K562 (cell line): Measurements from ENCODE around the gene EPHX1. TPM values are rescaled to one million over a fixed set of nuclear protein-coding genes. Genes with fewer than 3 reads are reported as not detected.

Experiments used
- ATF1 ChIP-seq, 2 experiments: fragments of 450-650 bp in 1 of 2; IDR thresholded peaks; 2 replicates each; pipeline ENCODE4 v1.6.1; 2016; ENCODE audit warnings: missing compliant biosample characterization in 1 of 2, missing genetic modification characterization in 1 of 2
- CEBPG ChIP-seq, 3 experiments: fragments of 200-800 bp in 1 of 3; sonication (Bioruptor generic) in 1 of 3; sonication (generic) in 1 of 3; formaldehyde crosslinking in 1 of 3; IDR thresholded peaks in 2 of 3; conservative IDR thresholded peaks in 1 of 3; 2 replicates each; pipeline versions ENCODE4 v1.6.1 to v1.8.0; 2016 to 2022; ENCODE audit warnings: missing compliant biosample characterization in 2 of 3, missing genetic modification characterization in 2 of 3, mild to moderate bottlenecking in 1 of 3, missing genetic modification reagents in 1 of 3
- DPF2 ChIP-seq: fragments of 450-650 bp; IDR thresholded peaks from 2 replicates; pipeline ENCODE4 v1.6.1; 2016
- GTF2E2 ChIP-seq: fragments of 200-800 bp; sonication (Bioruptor generic); IDR thresholded peaks from 2 replicates; pipeline ENCODE4 v1.6.1; 2016; ENCODE audit warnings: missing genetic modification characterization, missing compliant biosample characterization
- HDAC1 ChIP-seq, 2 experiments: fragments of 450-650 bp; IDR thresholded peaks; 2 replicates each; pipeline ENCODE4 v1.6.1; 2016 to 2017; ENCODE audit warnings: inconsistent platforms in 1 of 2, mild to moderate bottlenecking in 1 of 2, moderate library complexity in 1 of 2
- HDAC3 ChIP-seq: fragments of 450-650 bp; IDR thresholded peaks from 2 replicates; pipeline ENCODE4 v1.6.1; 2018; ENCODE audit warnings: borderline replicate concordance, mild to moderate bottlenecking, moderate library complexity; ENCODE audit not compliant: partially characterized antibody
- ID3 ChIP-seq, 2 experiments: fragments of 250-450 bp in 1 of 2; fragments of 450-650 bp in 1 of 2; sonication (Bioruptor Pico) in 1 of 2; IDR thresholded peaks; 2 replicates each; pipeline versions ENCODE4 v1.6.1 to v1.8.0; 2016 to 2021; ENCODE audit warnings: mild to moderate bottlenecking in 2 of 2, moderate library complexity in 2 of 2, missing compliant biosample characterization in 1 of 2, missing genetic modification characterization in 1 of 2
- LARP7 ChIP-seq: fragments of 450-650 bp; IDR thresholded peaks from 2 replicates; pipeline ENCODE4 v1.6.1; 2016
- MECOM ChIP-seq: fragments of 250-450 bp; sonication (Bioruptor Pico); IDR thresholded peaks from 2 replicates; pipeline ENCODE4 v1.8.0; 2022; ENCODE audit warnings: inconsistent platforms
- MEF2A ChIP-seq: IDR thresholded peaks from 2 replicates; pipeline ENCODE4 v1.6.1; 2011; ENCODE audit warnings: low read depth, mild to moderate bottlenecking, low read length, moderate library complexity; ENCODE audit not compliant: control insufficient read depth
- MTA2 ChIP-seq: fragments of 450-650 bp; IDR thresholded peaks from 2 replicates; pipeline ENCODE4 v1.6.1; 2016; ENCODE audit warnings: low read depth
- PKNOX1 ChIP-seq: fragments of 450-650 bp; IDR thresholded peaks from 2 replicates; pipeline ENCODE4 v1.6.1; 2016
- RBM25 ChIP-seq: fragments of 200-400 bp; formaldehyde crosslinking; IDR thresholded peaks from 2 replicates; pipeline ENCODE4 v1.6.1; 2018; ENCODE audit warnings: low read length, low read depth, moderate library complexity; ENCODE audit not compliant: severe bottlenecking
- RHOXF2B ChIP-seq: fragments of 250-450 bp; sonication (Bioruptor Pico); conservative IDR thresholded peaks from 2 replicates; pipeline ENCODE4 v1.5.1; 2021
- SIX5 ChIP-seq, 2 experiments: IDR thresholded peaks; 2 replicates each; pipeline ENCODE4 v1.6.1; 2011; ENCODE audit warnings: low read length in 2 of 2, borderline replicate concordance in 1 of 2, low read depth in 1 of 2, mild to moderate bottlenecking in 1 of 2, moderate library complexity in 1 of 2; ENCODE audit not compliant: insufficient read depth in 1 of 2
- TAF7 ChIP-seq: fragments of 450-650 bp; IDR thresholded peaks from 2 replicates; pipeline ENCODE4 v1.6.1; 2016; ENCODE audit warnings: missing genetic modification characterization, missing compliant biosample characterization
- TCF7L2 ChIP-seq: fragments of 150-350 bp; IDR thresholded peaks from 2 replicates; pipeline ENCODE4 v1.6.1; 2016; ENCODE audit warnings: low read depth, mild to moderate bottlenecking, low read length, moderate library complexity
- XRCC3 ChIP-seq: fragments of 450-650 bp; IDR thresholded peaks from 2 replicates; pipeline ENCODE4 v1.6.1; 2017; ENCODE audit warnings: mild to moderate bottlenecking, moderate library complexity
- ZEB2 ChIP-seq: fragments of 450-650 bp; IDR thresholded peaks from 2 replicates; pipeline ENCODE4 v1.6.1; 2016
- ZNF3 ChIP-seq: fragments of 250-450 bp; sonication (Bioruptor Pico); IDR thresholded peaks from 2 replicates; pipeline ENCODE4 v1.5.0; 2021; ENCODE audit warnings: mild to moderate bottlenecking, moderate library complexity
- ZNF584 ChIP-seq: fragments of 200-800 bp; sonication (Bioruptor generic); IDR thresholded peaks from 2 replicates; pipeline ENCODE4 v1.6.1; 2016; ENCODE audit warnings: low read depth, mild to moderate bottlenecking, missing genetic modification characterization, missing compliant biosample characterization
- ZNF668 ChIP-seq: fragments of 250-450 bp; sonication (Bioruptor Pico); IDR thresholded peaks from 2 replicates; pipeline ENCODE4 v1.8.0; 2022; ENCODE audit warnings: mild to moderate bottlenecking, inconsistent platforms
- ZSCAN29 ChIP-seq: fragments of 450-650 bp; IDR thresholded peaks from 2 replicates; pipeline ENCODE4 v1.6.1; 2017
- polyA plus RNA-seq, 8 experiments: library from polyadenylated mRNA; depleted of rRNA in 4 of 8; stranded (reverse) in 5 of 8; unstranded in 3 of 8; fragments of >200 nt; fragmentation: Nextera tagmentation in 2 of 8; fragmentation: Illumina TruSeq in 1 of 8; extraction: Ambion mirVana in 2 of 8; extraction: Trizol in 1 of 8; gene quantifications; 2 replicates each; pipeline versions ENCODE4 v1.2.1 to v1.2.3, GENCODE V29; 2011 to 2014; ENCODE audit warnings: inconsistent platforms in 1 of 8, missing spikeins in 1 of 8
- total RNA-seq, 7 experiments: library from RNA; depleted of rRNA in 6 of 7; stranded (reverse); fragments of >200 nt in 6 of 7; fragmentation: Illumina TruSeq in 2 of 7; extraction: Trizol in 2 of 7; gene quantifications; 2 replicates each; pipeline versions ENCODE4 v1.2.1 to v1.2.3, GENCODE V29; 2011 to 2021; ENCODE audit warnings: low replicate concordance in 1 of 7
- TF ChIP-seq, protein P1 (sequence below): fragments of 250-450 bp; sonication (Bioruptor Pico); IDR thresholded peaks from 2 replicates; pipeline ENCODE4 v1.9.0; 2021; ENCODE audit warnings: mild to moderate bottlenecking
- TF ChIP-seq, protein P2 (sequence below): fragments of 250-450 bp; sonication (Bioruptor Pico); IDR thresholded peaks from 2 replicates; pipeline ENCODE4 v1.8.0; 2022; ENCODE audit warnings: moderate library complexity, mild to moderate bottlenecking, inconsistent platforms

The EPHX1 gene
- total and polyA plus RNA-seq, 9 of the 15 experiments (the other 6 are each of a cell fraction or from before 2014, with no cell fraction given) = 0.21 to 27.0 (median 6.7) TPM

DNA sequence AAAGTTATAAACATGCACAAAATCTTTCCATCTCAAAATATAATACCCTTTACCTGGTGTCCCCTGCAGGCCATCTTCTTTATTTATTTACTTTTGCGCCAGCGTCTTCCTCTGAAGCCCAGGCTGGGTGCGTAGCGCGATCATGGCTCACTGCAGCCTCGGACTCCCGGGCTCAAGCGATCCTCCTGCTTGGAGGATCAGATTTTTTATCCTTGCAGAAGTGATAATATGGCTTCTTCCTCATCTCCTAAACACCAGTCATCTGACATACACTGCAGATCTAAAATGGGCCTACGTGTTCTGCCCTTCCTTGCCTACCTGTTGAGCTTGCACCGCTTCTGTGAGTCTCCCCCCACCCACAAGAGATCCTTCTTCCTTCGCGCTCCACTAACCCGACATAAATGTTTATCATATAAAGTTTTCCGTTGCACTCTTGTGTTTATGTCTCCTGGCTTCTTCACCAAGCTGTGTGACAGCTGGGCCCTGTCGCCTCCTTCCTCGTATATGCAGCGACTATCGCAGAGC is 32.8 kb upstream of the EPHX1 start (continued):
- TF ChIP-seq MTA2 (peak; percentile 36; the same call in 1 of the 2 replicates), XRCC3 (no peak), ZNF668 (CRISPR knock-in tag) (no peak), RHOXF2B (CRISPR knock-in tag) (0 out of 2 replicates have a peak, but pooled peaks have one; percentile 74), TCF7L2 (no peak), MECOM (CRISPR knock-in tag) (0 out of 2 replicates have a peak, but pooled peaks have one; percentile 36), DPF2 (peak; percentile 76; the same call in 1 of the 2 replicates), MEF2A (0 out of 2 replicates have a peak, but pooled peaks have one; percentile 24), CEBPG (CRISPR knock-in tag; IDR thresholded peaks at IDR 0.05) (no peak), CEBPG (tag; conservative IDR thresholded peaks at IDR 0.05 in 1 of 2, IDR thresholded peaks at IDR 0.05 in 1 of 2) (no peak), RBM25 (no peak), HDAC1 (IDR thresholded peaks at IDR 0.05) (peak in 1 of 2 experiments; percentile 24; a peak in 2 of 4 replicates), SIX5 (IDR thresholded peaks at IDR 0.05; ENCODE audit: borderline replicate concordance in 1 of 2, insufficient read depth in 1 of 2, low read depth in 1 of 2, low read length in 2 of 2) (no peak), ID3 (CRISPR knock-in tag; IDR thresholded peaks at IDR 0.05) (no peak), ID3 (tag; IDR thresholded peaks at IDR 0.05) (peak; percentile 24; the same call in 1 of the 2 replicates), LARP7 (peak; percentile 65; the same call in 1 of the 2 replicates), ZSCAN29 (0 out of 2 replicates have a peak, but pooled peaks have one; percentile 19), ZNF584 (CRISPR knock-in tag) (0 out of 2 replicates have a peak, but pooled peaks have one; percentile 44), ZEB2 (peak; percentile 22; the same call in 1 of the 2 replicates), TAF7 (tag) (peak; percentile 49; the same call in 1 of the 2 replicates), PKNOX1 (no peak), GTF2E2 (0 out of 2 replicates have a peak, but pooled peaks have one; percentile 13), HDAC3 (no peak), ZNF3 (CRISPR knock-in tag) (0 out of 2 replicates have a peak, but pooled peaks have one; percentile 34), ATF1 (CRISPR knock-in tag; IDR thresholded peaks at IDR 0.05) (peak; percentile 49; the same call in 1 of the 2 replicates), ATF1 (tag; IDR thresholded peaks at IDR 0.05) (no peak)
- TF ChIP-seq, protein P1, sequence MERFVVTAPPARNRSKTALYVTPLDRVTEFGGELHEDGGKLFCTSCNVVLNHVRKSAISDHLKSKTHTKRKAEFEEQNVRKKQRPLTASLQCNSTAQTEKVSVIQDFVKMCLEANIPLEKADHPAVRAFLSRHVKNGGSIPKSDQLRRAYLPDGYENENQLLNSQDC (CRISPR knock-in tag) = no peak
- TF ChIP-seq, protein P2, sequence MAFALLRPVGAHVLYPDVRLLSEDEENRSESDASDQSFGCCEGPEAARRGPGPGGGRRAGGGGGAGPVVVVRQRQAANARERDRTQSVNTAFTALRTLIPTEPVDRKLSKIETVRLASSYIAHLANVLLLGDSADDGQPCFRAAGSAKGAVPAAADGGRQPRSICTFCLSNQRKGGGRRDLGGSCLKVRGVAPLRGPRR (CRISPR knock-in tag) = no peak
